Measurements from ENCODE around the gene C19orf44.
"Not testable (repeated sequence)": the region's sequence is repeated elsewhere in the genome, so short reads cannot be mapped to it uniquely, and the experiment has no call there.

The C19orf44 gene

GRCh38 chr19:16495982-16496612, at the start of gene C19orf44, which contains the start of gene CALR3:
C19orf44 (plus strand) TSS chr19:16496394; CDS start chr19:16500793, 4,399 bp downstream.
CALR3 (minus strand) TSS chr19:16496167; CDS start chr19:16496129, 38 bp downstream.
- Mint-ChIP-seq H3K9me3 (no peaks in the 10 kb centered on the region), H3K4me1 (peaks cover 26% of the 10 kb centered on the region), H3K36me3 (ENCODE audit: low read depth) (peaks cover 3% of the 10 kb centered on the region), H3K27ac (peak within 1 kb of the TSS; percentile 96), H3K4me3 (peak within 1 kb of the TSS; percentile 97), H3K27me3 (no peaks in the 10 kb centered on the region)
- ATAC-seq (peak; percentile 100), DNase-seq (peak; percentile 96)

- H3K9me3 Mint-ChIP-seq, result peaks cover 11% of the 10 kb centered on the region
- peak overlapping the region; percentile 71 for H3K27ac Mint-ChIP-seq
- peak; percentile 64 for DNase-seq
- no peak overlapping the region for H3K4me3 Mint-ChIP-seq
- peaks cover 79% of the 10 kb centered on the region for H3K4me1 Mint-ChIP-seq
- peaks cover 9% of the 10 kb centered on the region for H3K36me3 Mint-ChIP-seq (ENCODE audit: low read depth)
- no peaks in the 10 kb centered on the region for H3K27me3 Mint-ChIP-seq
- peak; percentile 65 for ATAC-seq
These were observed 49.3 kb upstream of the C19orf44 start for GRCh38 chr19:16446724-16447368.

- H3K27me3 Mint-ChIP-seq, result not testable (repeated sequence)
These were observed 47.3 kb upstream of the C19orf44 start for GRCh38 chr19:16448872-16449271.

GRCh38 chr19:16449330-16449961, 46.7 kb upstream of the C19orf44 start:
- no peaks in the 10 kb centered on the region for H3K27me3 Mint-ChIP-seq
- peaks cover 10% of the 10 kb centered on the region for H3K36me3 Mint-ChIP-seq (ENCODE audit: low read depth)
- peak; percentile 38 for DNase-seq
- ATAC-seq, result peak; percentile 76
- peaks cover 68% of the 10 kb centered on the region for H3K4me1 Mint-ChIP-seq
- H3K4me3 Mint-ChIP-seq, result peak overlapping the region; percentile 23
- H3K27ac Mint-ChIP-seq, result peak overlapping the region; percentile 86
- H3K9me3 Mint-ChIP-seq, result peaks cover 11% of the 10 kb centered on the region

More at GRCh38 chr19:16448872-16449271, 47.3 kb upstream of the C19orf44 start:
- Mint-ChIP-seq H3K4me3 (peak overlapping the region; percentile 23), H3K9me3 (peaks cover 11% of the 10 kb centered on the region), H3K27ac (peak overlapping the region; percentile 86), H3K4me1 (peaks cover 68% of the 10 kb centered on the region)
- ATAC-seq; DNase-seq; H3K36me3 Mint-ChIP-seq (ENCODE audit: low read depth): not testable (repeated sequence)

DNA sequence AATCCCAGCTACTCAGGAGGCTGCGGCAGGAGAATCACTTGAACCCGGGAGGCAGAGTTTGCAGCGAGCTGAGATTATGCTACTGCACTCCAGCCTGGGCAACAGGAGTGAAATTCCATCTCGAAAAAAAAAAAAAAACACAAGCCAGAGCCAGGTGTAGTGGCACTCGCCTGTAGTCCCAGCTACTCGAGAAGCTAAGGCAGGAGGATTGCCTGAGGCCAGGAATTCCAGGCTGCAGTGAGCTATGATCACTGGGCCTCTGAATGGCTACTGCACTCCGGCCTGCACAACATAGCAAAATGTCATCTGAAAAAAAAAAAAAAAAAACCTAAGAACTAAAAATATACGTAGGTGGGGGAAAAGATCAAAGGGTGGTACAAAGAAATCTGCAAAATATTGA, 43.9 kb upstream of the C19orf44 start:
- H3K27ac Mint-ChIP-seq, result no peak overlapping the region
- peaks cover 11% of the 10 kb centered on the region for H3K36me3 Mint-ChIP-seq (ENCODE audit: low read depth)
- H3K4me1 Mint-ChIP-seq, result peaks cover 50% of the 10 kb centered on the region

GRCh38 chr19:16454351-16454918, 41.8 kb upstream of the C19orf44 start:
- Mint-ChIP-seq H3K4me3 (no peak overlapping the region), H3K4me1 (peaks cover 50% of the 10 kb centered on the region), H3K36me3 (ENCODE audit: low read depth) (peaks cover 10% of the 10 kb centered on the region), H3K27me3 (no peaks in the 10 kb centered on the region), H3K27ac (no peak overlapping the region), H3K9me3 (peaks cover 5% of the 10 kb centered on the region)
- ATAC-seq (no peak), DNase-seq (no peak)

More for the DNA sequence above, 43.9 kb upstream of the C19orf44 start:
- no peak overlapping the region for H3K4me3 Mint-ChIP-seq
- DNase-seq (no peak), ATAC-seq (no peak)
- no peaks in the 10 kb centered on the region for H3K27me3 Mint-ChIP-seq
- peaks cover 11% of the 10 kb centered on the region for H3K9me3 Mint-ChIP-seq

- ATAC-seq (no peak), DNase-seq (no peak)
- Mint-ChIP-seq H3K27me3 (no peaks in the 10 kb centered on the region), H3K4me3 (no peak overlapping the region), H3K4me1 (peaks cover 50% of the 10 kb centered on the region), H3K9me3 (no peaks in the 10 kb centered on the region), H3K27ac (no peak overlapping the region), H3K36me3 (ENCODE audit: low read depth) (peaks cover 4% of the 10 kb centered on the region)
These were observed 40.7 kb upstream of the C19orf44 start for GRCh38 chr19:16455489-16455888.

DNA sequence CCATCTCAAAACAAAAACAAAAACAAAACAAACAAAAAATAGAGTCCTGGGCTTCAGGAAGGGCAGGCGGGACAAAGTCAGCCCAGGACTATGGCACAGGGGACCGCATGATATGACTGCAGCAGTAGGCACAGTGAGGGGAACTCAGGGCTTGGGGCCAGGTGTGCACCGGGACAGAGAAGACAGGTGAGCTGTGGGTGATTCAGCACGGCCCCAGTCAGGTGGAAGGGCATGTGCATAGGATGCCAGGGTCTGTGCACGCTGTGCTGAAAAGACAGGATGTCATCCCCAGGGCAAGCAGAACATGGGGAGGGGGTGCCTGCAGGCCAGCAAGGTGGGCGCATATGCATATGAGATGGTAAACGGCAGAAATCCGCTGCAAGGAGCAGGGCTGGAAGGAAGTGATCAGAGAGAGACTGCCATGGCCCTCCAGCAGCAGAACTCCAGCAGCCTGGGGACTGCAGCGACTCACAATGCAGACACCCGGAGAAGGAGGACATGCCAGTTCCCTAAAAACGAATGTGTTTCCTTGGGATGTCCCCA, 39.5 kb upstream of the C19orf44 start:
- Mint-ChIP-seq H3K27me3 (no peaks in the 10 kb centered on the region), H3K4me1 (peaks cover 46% of the 10 kb centered on the region), H3K27ac (no peak overlapping the region), H3K4me3 (peak overlapping the region; percentile 39), H3K36me3 (ENCODE audit: low read depth) (peaks cover 4% of the 10 kb centered on the region), H3K9me3 (no peaks in the 10 kb centered on the region)
- no peak for DNase-seq
- ATAC-seq, result no peak

DNA sequence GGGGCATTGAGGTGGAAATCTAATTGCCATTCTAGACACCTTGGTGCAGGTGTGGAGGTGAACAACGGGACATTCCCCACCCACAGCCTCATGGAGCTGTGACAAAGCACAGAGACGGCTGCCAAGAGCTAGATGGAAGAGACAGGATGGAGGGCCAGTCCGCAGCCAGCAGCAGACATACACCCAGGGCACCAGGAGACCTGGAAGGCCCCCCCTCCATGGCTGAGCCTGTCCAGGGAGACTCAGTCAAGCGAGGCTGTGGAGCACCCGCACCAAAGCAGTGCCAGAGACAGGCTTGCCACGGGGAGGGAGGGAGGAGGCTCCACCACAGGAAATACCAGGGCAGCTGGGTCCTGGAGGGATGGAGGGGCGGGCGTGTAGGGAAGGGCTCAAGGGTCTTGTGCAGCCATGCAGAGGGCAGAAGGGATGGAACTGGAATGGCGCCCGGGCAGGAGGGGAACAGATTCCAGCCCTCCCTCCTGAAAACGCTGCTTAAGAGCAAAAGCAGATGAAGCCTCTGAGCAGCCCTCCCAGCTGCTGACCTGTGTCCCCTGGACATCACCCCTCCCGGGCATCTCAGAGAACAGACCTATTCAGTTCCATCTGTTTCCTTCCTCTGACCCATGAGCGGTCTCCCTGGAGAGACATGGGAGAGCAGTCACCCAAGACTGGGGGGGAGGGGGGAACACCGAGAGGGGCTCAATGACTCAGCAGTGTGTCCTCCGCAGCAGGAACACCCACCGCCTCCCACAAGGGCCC, 38.8 kb upstream of the C19orf44 start:
- Mint-ChIP-seq H3K36me3 (ENCODE audit: low read depth) (peaks cover 4% of the 10 kb centered on the region), H3K27me3 (no peaks in the 10 kb centered on the region), H3K4me1 (peaks cover 46% of the 10 kb centered on the region), H3K4me3 (peak overlapping the region; percentile 39), H3K9me3 (no peaks in the 10 kb centered on the region), H3K27ac (peak overlapping the region; percentile 18)
- DNase-seq (no peak), ATAC-seq (peak; percentile 22)

GRCh38 chr19:16457954-16458331, 38.3 kb upstream of the C19orf44 start:
- ATAC-seq (no peak), DNase-seq (no peak)
- peaks cover 4% of the 10 kb centered on the region for H3K36me3 Mint-ChIP-seq (ENCODE audit: low read depth)
- H3K27me3 Mint-ChIP-seq, result no peaks in the 10 kb centered on the region
- H3K4me1 Mint-ChIP-seq, result peaks cover 50% of the 10 kb centered on the region
- peak overlapping the region; percentile 18 for H3K27ac Mint-ChIP-seq
- no peaks in the 10 kb centered on the region for H3K9me3 Mint-ChIP-seq
- H3K4me3 Mint-ChIP-seq, result no peak overlapping the region

GRCh38 chr19:16458391-16459341, 37.5 kb upstream of the C19orf44 start:
- Mint-ChIP-seq H3K27ac (peak overlapping the region; percentile 4), H3K4me3 (no peak overlapping the region), H3K9me3 (no peaks in the 10 kb centered on the region), H3K36me3 (ENCODE audit: low read depth) (peaks cover 4% of the 10 kb centered on the region), H3K27me3 (no peaks in the 10 kb centered on the region), H3K4me1 (peaks cover 57% of the 10 kb centered on the region)
- DNase-seq (no peak), ATAC-seq (no peak)

- no peak overlapping the region for H3K27ac Mint-ChIP-seq
- peaks cover 60% of the 10 kb centered on the region for H3K4me1 Mint-ChIP-seq
- no peak for DNase-seq
- H3K9me3 Mint-ChIP-seq, result no peaks in the 10 kb centered on the region
- no peak overlapping the region for H3K4me3 Mint-ChIP-seq
- no peak for ATAC-seq
- H3K27me3 Mint-ChIP-seq, result no peaks in the 10 kb centered on the region
- peaks cover 2% of the 10 kb centered on the region for H3K36me3 Mint-ChIP-seq (ENCODE audit: low read depth)
These were observed 36.5 kb upstream of the C19orf44 start for GRCh38 chr19:16459680-16460079.

DNA sequence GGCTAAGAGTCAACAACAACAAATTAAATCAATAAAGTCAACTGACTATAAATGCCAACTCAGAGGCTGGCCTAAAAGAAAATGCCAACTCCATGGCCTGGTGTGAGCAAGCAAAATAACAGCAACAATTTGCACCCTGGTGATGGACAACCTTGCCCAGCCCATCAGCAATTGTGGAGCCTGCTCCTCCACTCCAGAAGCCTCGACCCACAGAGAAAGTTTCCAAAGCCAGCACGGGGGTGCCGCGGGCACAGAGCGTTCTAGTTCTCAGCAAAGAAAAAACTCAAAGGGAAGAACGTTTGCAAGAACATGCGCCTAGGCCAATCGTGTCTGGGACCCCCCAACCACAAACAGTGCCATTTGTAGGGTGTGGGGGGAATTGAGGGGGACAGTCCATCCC, 35.7 kb upstream of the C19orf44 start:
- Mint-ChIP-seq H3K36me3 (ENCODE audit: low read depth) (peaks cover 4% of the 10 kb centered on the region), H3K27ac (no peak overlapping the region), H3K9me3 (no peaks in the 10 kb centered on the region), H3K4me1 (peaks cover 61% of the 10 kb centered on the region), H3K27me3 (no peaks in the 10 kb centered on the region), H3K4me3 (no peak overlapping the region)
- ATAC-seq, result no peak
- no peak for DNase-seq
